Jurkat, Clone E6-1 (cell line): ENCODE measurements around the gene ATL2.
A peak's percentile ranks its signal among the peaks of the same experiment; 100 is the strongest.
"Not testable (repeated sequence)": the region's sequence is repeated elsewhere in the genome, so short reads cannot be mapped to it uniquely, and the experiment has no call there.

Experiments used
- DNase-seq: peaks from one replicate; pipeline ENCODE4 v3.0.0-alpha.2; 2011; ENCODE audit warnings: low read depth, low spot score
- H3K4me3 ChIP-seq: 2 replicates; pipeline ENCODE4 v1.5.1; 2011; ENCODE audit warnings: mild to moderate bottlenecking, low read length, control low read depth, moderate library complexity

ATL2 gene

GRCh38 chr2:38394903-38395341, 17.8 kb upstream of the ATL2 start:
- DNase-seq, result no peak

GRCh38 chr2:38394041-38394440, 17.0 kb upstream of the ATL2 start:
- DNase-seq, result no peak
- H3K4me3 ChIP-seq, result no peak overlapping the region

More at GRCh38 chr2:38394903-38395341, 17.8 kb upstream of the ATL2 start:
- no peak overlapping the region for H3K4me3 ChIP-seq

- no peak overlapping the region for H3K4me3 ChIP-seq
- DNase-seq, result no peak
Measured at GRCh38 chr2:38390947-38391346, 13.9 kb upstream of the ATL2 start.

GRCh38 chr2:38387887-38388286, 10.8 kb upstream of the ATL2 start:
- no peak for DNase-seq
- H3K4me3 ChIP-seq, result no peak overlapping the region

- DNase-seq, result no peak
- no peak overlapping the region for H3K4me3 ChIP-seq
Measured at GRCh38 chr2:38386821-38387220, 9.7 kb upstream of the ATL2 start.

- DNase-seq, result no peak
Measured at GRCh38 chr2:38386377-38386776, 9.3 kb upstream of the ATL2 start.

GRCh38 chr2:38384338-38384737, 7.3 kb upstream of the ATL2 start:
- no peak for DNase-seq

More at GRCh38 chr2:38386377-38386776, 9.3 kb upstream of the ATL2 start:
- no peak overlapping the region for H3K4me3 ChIP-seq

GRCh38 chr2:38383741-38384140, 6.7 kb upstream of the ATL2 start:
- not testable (repeated sequence) for DNase-seq, H3K4me3 ChIP-seq

More at GRCh38 chr2:38384338-38384737, 7.3 kb upstream of the ATL2 start:
- H3K4me3 ChIP-seq, result no peak overlapping the region

GRCh38 chr2:38381381-38382143, 4.5 kb upstream of the ATL2 start:
- H3K4me3 ChIP-seq, result no peak overlapping the region
- DNase-seq, result no peak

GRCh38 chr2:38380397-38381130, 3.5 kb upstream of the ATL2 start:
- peak overlapping the region; percentile 33 for H3K4me3 ChIP-seq

GRCh38 chr2:38376346-38377049, 575 bp downstream of the ATL2 start:
- DNase-seq, result peak; percentile 54
- peak overlapping the region; percentile 74 for H3K4me3 ChIP-seq

More at GRCh38 chr2:38380397-38381130, 3.5 kb upstream of the ATL2 start:
- peak; percentile 85 for DNase-seq

- DNase-seq, result no peak
- peak overlapping the region; percentile 74 for H3K4me3 ChIP-seq
Measured at GRCh38 chr2:38375696-38376345, 1.3 kb downstream of the ATL2 start.

GRCh38 chr2:38374984-38375383, 2.1 kb downstream of the ATL2 start:
- H3K4me3 ChIP-seq, result no peak overlapping the region
- no peak for DNase-seq

GRCh38 chr2:38371235-38371634, 5.8 kb downstream of the ATL2 start:
- no peak for DNase-seq
- no peak overlapping the region for H3K4me3 ChIP-seq

GRCh38 chr2:38370664-38371063, 6.4 kb downstream of the ATL2 start:
- no peak overlapping the region for H3K4me3 ChIP-seq
- DNase-seq, result no peak

GRCh38 chr2:38362232-38362631, 14.8 kb downstream of the ATL2 start:
- no peak for DNase-seq
- no peak overlapping the region for H3K4me3 ChIP-seq

GRCh38 chr2:38360177-38360576, 16.9 kb downstream of the ATL2 start:
- no peak overlapping the region for H3K4me3 ChIP-seq
- DNase-seq, result no peak

- H3K4me3 ChIP-seq, result no peak overlapping the region
- DNase-seq, result no peak
Measured at GRCh38 chr2:38353402-38353801, 23.7 kb downstream of the ATL2 start.

GRCh38 chr2:38352336-38352735, 24.7 kb downstream of the ATL2 start:
- DNase-seq, result no peak

More at GRCh38 chr2:38352336-38352735, 24.7 kb downstream of the ATL2 start:
- no peak overlapping the region for H3K4me3 ChIP-seq
